ENCODE data around the gene TCN2. TPM values are rescaled to one million over a fixed set of nuclear protein-coding genes. Genes with fewer than 3 reads are reported as not detected.

The TCN2 gene
- total RNA-seq, 6 experiments from 2014 or later, result 2.3 to 3.2 (median 2.9) TPM

DNA sequence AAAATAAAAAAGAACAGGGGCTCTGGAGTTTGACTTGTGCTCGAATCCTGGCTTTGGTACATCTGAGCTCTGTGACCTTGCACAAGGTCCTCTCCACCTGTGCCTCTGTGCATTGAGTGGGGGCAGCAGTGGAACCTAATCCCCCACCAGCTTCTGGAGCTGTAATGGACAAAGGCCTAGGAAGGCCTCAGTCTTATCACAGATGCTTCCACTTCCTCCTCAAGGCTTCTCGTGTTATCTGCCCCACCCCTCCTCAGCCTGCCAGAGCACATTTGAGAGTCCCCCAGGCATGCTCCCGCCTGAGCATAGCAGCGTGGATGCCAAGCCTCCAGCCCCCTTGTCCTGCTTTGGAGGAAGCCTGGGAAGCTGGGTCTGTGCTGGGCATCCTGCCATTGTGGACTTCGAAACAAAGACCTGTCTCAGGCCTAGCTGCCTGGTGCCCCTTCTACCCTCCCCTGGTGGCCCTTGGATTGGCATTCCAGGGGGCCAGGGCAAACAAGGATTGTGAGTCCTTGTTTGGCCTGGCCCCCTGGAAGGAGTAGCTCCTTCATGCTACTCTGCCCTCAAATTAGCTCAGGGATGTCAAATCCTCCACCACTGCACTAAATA is 43.6 kb downstream of the TCN2 start:
- Mint-ChIP-seq H3K9me3 (no peaks in the 10 kb centered on the region), H3K4me3 (no peak overlapping the region), H3K27ac (no peak overlapping the region), H3K4me1 (ENCODE audit: low read depth) (peaks cover 13% of the 10 kb centered on the region), H3K27me3 (ENCODE audit: insufficient read depth) (no peaks in the 10 kb centered on the region; the same call in 1 of the 2 replicates), H3K36me3 (ENCODE audit: low read depth) (peaks cover 8% of the 10 kb centered on the region)
- TF ChIP-seq, protein P1, sequence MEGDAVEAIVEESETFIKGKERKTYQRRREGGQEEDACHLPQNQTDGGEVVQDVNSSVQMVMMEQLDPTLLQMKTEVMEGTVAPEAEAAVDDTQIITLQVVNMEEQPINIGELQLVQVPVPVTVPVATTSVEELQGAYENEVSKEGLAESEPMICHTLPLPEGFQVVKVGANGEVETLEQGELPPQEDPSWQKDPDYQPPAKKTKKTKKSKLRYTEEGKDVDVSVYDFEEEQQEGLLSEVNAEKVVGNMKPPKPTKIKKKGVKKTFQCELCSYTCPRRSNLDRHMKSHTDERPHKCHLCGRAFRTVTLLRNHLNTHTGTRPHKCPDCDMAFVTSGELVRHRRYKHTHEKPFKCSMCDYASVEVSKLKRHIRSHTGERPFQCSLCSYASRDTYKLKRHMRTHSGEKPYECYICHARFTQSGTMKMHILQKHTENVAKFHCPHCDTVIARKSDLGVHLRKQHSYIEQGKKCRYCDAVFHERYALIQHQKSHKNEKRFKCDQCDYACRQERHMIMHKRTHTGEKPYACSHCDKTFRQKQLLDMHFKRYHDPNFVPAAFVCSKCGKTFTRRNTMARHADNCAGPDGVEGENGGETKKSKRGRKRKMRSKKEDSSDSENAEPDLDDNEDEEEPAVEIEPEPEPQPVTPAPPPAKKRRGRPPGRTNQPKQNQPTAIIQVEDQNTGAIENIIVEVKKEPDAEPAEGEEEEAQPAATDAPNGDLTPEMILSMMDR (IDR thresholded peaks at IDR 0.05), result no peak
- DNase-seq, result no peak

DNA sequence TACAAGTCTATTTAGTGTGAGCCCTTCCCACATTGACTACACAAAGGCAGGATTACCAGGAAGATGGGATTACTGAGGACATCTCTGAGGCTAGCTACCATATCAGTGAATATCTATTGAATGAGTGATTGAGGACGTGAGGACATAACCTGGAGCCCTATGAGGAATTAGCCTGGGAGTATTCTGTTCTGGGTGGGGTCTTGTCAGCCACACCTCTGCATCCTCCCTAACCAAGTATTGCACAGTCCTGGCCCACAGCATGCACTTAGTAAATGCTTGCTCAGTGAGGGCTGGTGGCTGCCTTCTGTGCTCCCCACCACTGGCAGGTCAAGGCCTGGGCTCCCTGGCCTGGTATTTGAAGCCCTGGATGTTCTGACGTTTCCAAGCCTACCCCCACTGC is 45.9 kb downstream of the TCN2 start:
- no peak for DNase-seq
- H3K4me3 Mint-ChIP-seq, result no peak overlapping the region
- TF ChIP-seq, protein P1 (IDR thresholded peaks at IDR 0.05), result no peak
- peaks cover 13% of the 10 kb centered on the region for H3K4me1 Mint-ChIP-seq (ENCODE audit: low read depth)
- peaks cover 4% of the 10 kb centered on the region for H3K36me3 Mint-ChIP-seq (ENCODE audit: low read depth)
- H3K27ac Mint-ChIP-seq, result no peak overlapping the region
- H3K9me3 Mint-ChIP-seq, result no peaks in the 10 kb centered on the region
- H3K27me3 Mint-ChIP-seq (ENCODE audit: insufficient read depth), result no peaks in the 10 kb centered on the region; the same call in 1 of the 2 replicates

DNA sequence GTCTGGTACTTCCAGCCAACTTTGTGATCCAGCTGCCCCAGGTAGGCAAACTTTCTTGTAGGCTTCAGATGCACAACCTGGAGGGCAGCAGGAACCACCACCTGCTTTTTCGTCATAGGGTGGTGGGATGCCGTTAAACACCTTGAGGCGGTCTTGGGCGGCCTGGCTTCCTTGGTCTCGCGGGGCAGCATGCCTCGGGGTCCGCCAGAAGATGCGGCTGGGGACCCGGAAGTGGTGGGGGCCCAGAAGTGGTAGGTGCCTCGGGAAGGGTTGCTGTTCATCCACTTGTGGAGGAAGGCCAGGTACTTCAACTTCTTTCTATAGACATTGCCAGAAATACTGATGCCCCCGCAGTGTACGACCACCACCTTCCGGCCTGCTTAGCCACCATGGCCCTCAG is 47.4 kb downstream of the TCN2 start:
- no peaks in the 10 kb centered on the region; the same call in 1 of the 2 replicates for H3K27me3 Mint-ChIP-seq (ENCODE audit: insufficient read depth)
- peaks cover 8% of the 10 kb centered on the region for H3K4me1 Mint-ChIP-seq (ENCODE audit: low read depth)
- DNase-seq, result no peak
- H3K4me3 Mint-ChIP-seq, result no peak overlapping the region
- H3K9me3 Mint-ChIP-seq, result no peaks in the 10 kb centered on the region
- TF ChIP-seq, protein P1 (IDR thresholded peaks at IDR 0.05), result no peak
- H3K36me3 Mint-ChIP-seq (ENCODE audit: low read depth), result no peaks in the 10 kb centered on the region; the same call in 1 of the 2 replicates
- no peak overlapping the region for H3K27ac Mint-ChIP-seq

DNA sequence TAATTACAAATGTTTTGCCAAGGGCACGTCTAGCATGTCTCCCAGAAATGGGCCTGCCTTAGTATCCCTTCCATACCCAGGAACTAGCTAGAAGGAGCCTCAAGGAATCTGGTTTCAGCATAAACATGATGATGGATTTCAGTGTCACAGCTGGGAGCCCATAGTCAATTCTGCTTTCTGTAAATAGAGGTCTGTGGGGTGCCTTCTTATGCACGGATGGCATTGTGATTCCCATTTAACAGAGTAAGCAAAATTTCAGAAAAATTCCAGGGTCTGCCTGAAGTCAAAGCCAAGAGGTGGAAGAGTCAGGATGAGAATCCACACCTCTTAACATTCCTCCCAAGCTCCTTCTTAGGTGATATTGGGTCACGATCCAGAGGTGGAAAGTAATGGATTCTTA is 48.6 kb downstream of the TCN2 start:
- Mint-ChIP-seq H3K27me3 (ENCODE audit: insufficient read depth) (no peaks in the 10 kb centered on the region; the same call in 1 of the 2 replicates), H3K36me3 (ENCODE audit: low read depth) (no peaks in the 10 kb centered on the region; the same call in 1 of the 2 replicates), H3K4me1 (ENCODE audit: low read depth) (peaks cover 8% of the 10 kb centered on the region), H3K9me3 (no peaks in the 10 kb centered on the region), H3K4me3 (no peak overlapping the region), H3K27ac (no peak overlapping the region)
- TF ChIP-seq, protein P1 (IDR thresholded peaks at IDR 0.05), result no peak
- no peak for DNase-seq

DNA sequence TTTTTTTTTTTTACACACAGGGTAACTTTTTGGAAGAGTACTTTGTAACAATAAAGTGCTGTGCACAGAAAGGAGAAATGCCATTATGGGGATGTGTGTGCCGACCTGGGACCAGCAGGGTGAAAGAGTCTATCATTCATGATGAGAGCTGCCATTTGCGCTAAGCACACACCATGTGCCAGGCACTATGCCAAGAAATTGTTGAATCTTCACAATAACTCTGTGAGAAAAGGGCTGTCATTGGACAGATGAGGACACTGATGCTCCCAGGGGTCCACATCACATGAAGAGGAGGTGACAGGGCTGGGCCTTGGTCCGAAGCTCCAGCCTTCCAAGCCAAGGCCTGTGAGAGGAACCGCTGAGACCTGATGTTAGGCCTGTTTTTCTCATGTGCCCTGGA is 55.1 kb downstream of the TCN2 start:
- peaks cover 12% of the 10 kb centered on the region; the same call in 1 of the 2 replicates for H3K36me3 Mint-ChIP-seq (ENCODE audit: low read depth)
- TF ChIP-seq, protein P1 (IDR thresholded peaks at IDR 0.05), result no peak
- no peak overlapping the region for H3K4me3 Mint-ChIP-seq
- no peaks in the 10 kb centered on the region; the same call in none of the 2 replicates for H3K27me3 Mint-ChIP-seq (ENCODE audit: insufficient read depth)
- no peaks in the 10 kb centered on the region for H3K9me3 Mint-ChIP-seq
- H3K27ac Mint-ChIP-seq, result no peak overlapping the region
- no peak for DNase-seq
- H3K4me1 Mint-ChIP-seq (ENCODE audit: low read depth), result peaks cover 9% of the 10 kb centered on the region
